Loucy (cell line): ENCODE results near the gene SRXN1.

ENCODE experiments used
- CTCF ChIP-seq: fragments of 200-600 bp; sonication (generic); conservative IDR thresholded peaks from 2 replicates; pipeline ENCODE4 v1.5.1; 2014; ENCODE audit warnings: mild to moderate bottlenecking, antibody characterized with exemption, low read length
- EZH2phosphoT487 ChIP-seq: fragments of 200-600 bp; IDR thresholded peaks from 2 replicates; pipeline ENCODE4 v1.6.1; 2018; ENCODE audit warnings: antibody characterized with exemption, mild to moderate bottlenecking, moderate library complexity, borderline replicate concordance

- TF ChIP-seq CTCF (peak; percentile 45), EZH2phosphoT487 (no peak)
Observed at GRCh38 chr20:672963-673602, 20.1 kb upstream of the SRXN1 start.
